H9 (cell line): ENCODE results near the gene SAMMSON. TPM values are rescaled to one million over a fixed set of nuclear protein-coding genes. Genes with fewer than 3 reads are reported as not detected.

Experiments
- DNase-seq: peaks from one replicate; pipeline ENCODE4 v3.0.0-alpha.2; 2017
- H2AFZ ChIP-seq: one replicate; pipeline ENCODE4 v1.6.1; 2013; ENCODE audit warnings: mild to moderate bottlenecking, low read length, control low read depth, moderate library complexity
- H2AK5ac ChIP-seq: 2 replicates; pipeline ENCODE4 v1.6.1; 2013; ENCODE audit warnings: low read length, control low read depth, mixed read lengths; ENCODE audit not compliant: insufficient read length
- H2BK120ac ChIP-seq: one replicate; pipeline ENCODE4 v1.6.1; 2013; ENCODE audit warnings: low read depth, mild to moderate bottlenecking, low read length, control low read depth, inconsistent platforms; ENCODE audit not compliant: poor library complexity, severe bottlenecking
- H2BK12ac ChIP-seq: 2 replicates; pipeline ENCODE4 v1.6.1; 2013; ENCODE audit warnings: low read length, control low read depth, mixed read lengths, low read depth; ENCODE audit not compliant: insufficient read length
- H2BK15ac ChIP-seq: 2 replicates; pipeline ENCODE4 v1.6.1; 2013; ENCODE audit warnings: low read depth, low read length, control low read depth
- H2BK20ac ChIP-seq: one replicate; pipeline ENCODE4 v1.6.1; 2013; ENCODE audit warnings: low read depth, mild to moderate bottlenecking, low read length, control low read depth, inconsistent platforms; ENCODE audit not compliant: poor library complexity, severe bottlenecking
- H2BK5ac ChIP-seq: 2 replicates; pipeline ENCODE4 v1.6.1; 2013; ENCODE audit warnings: low read length, control low read depth, mixed read lengths; ENCODE audit not compliant: insufficient read length
- H3K14ac ChIP-seq: 2 replicates; pipeline ENCODE4 v1.6.1; 2013; ENCODE audit warnings: low read length, control low read depth; ENCODE audit not compliant: insufficient read depth
- H3K18ac ChIP-seq: 2 replicates; pipeline ENCODE4 v1.6.1; 2013; ENCODE audit warnings: low read depth, mild to moderate bottlenecking, mixed read lengths, low read length, control low read depth; ENCODE audit not compliant: insufficient read length
- H3K23ac ChIP-seq: 2 replicates; pipeline ENCODE4 v1.6.1; 2013; ENCODE audit warnings: low read length, control low read depth, mixed read lengths, low read depth; ENCODE audit not compliant: insufficient read length
- H3K23me2 ChIP-seq: 2 replicates; pipeline ENCODE4 v1.6.1; 2013; ENCODE audit warnings: low read depth, mild to moderate bottlenecking, mixed read lengths, low read length, control low read depth; ENCODE audit not compliant: insufficient read length, poor library complexity, severe bottlenecking
- H3K27ac ChIP-seq: 2 replicates; pipeline ENCODE4 v1.5.1; 2013; ENCODE audit warnings: low read length, control low read depth, mixed read lengths, low read depth; ENCODE audit not compliant: insufficient read length
- H3K27me3 ChIP-seq: 2 replicates; pipeline ENCODE4 v1.6.1; 2013; ENCODE audit warnings: low read length, control low read depth, inconsistent platforms; ENCODE audit not compliant: insufficient read depth
- H3K4ac ChIP-seq: 2 replicates; pipeline ENCODE4 v1.6.1; 2013; ENCODE audit warnings: low read depth, mild to moderate bottlenecking, control low read depth, inconsistent platforms, low read length, moderate library complexity
- H3K4me1 ChIP-seq: 2 replicates; pipeline ENCODE4 v1.6.1; 2013; ENCODE audit warnings: low read length, control low read depth, inconsistent platforms; ENCODE audit not compliant: insufficient read depth
- H3K4me2 ChIP-seq: 2 replicates; pipeline ENCODE4 v1.6.1; 2013; ENCODE audit warnings: low read length, control low read depth, mixed read lengths; ENCODE audit not compliant: insufficient read length, insufficient read depth
- H3K56ac ChIP-seq: 2 replicates; pipeline ENCODE4 v1.6.1; 2013; ENCODE audit warnings: low read depth, mild to moderate bottlenecking, mixed read lengths, low read length, control low read depth; ENCODE audit not compliant: insufficient read length
- H3K79me1 ChIP-seq: 2 replicates; pipeline ENCODE4 v1.6.1; 2013; ENCODE audit warnings: low read depth, mild to moderate bottlenecking, moderate library complexity, low read length, control low read depth, inconsistent platforms; ENCODE audit not compliant: insufficient read depth, poor library complexity, severe bottlenecking
- H3K79me2 ChIP-seq: 2 replicates; pipeline ENCODE4 v1.6.1; 2013; ENCODE audit warnings: low read length, control low read depth, inconsistent platforms; ENCODE audit not compliant: insufficient read depth
- H3K9ac ChIP-seq: 2 replicates; pipeline ENCODE4 v1.6.1; 2013; ENCODE audit warnings: low read length, control low read depth, mixed read lengths; ENCODE audit not compliant: insufficient read length; ENCODE audit errors: extremely low read depth
- H3K9me3 ChIP-seq: one replicate; pipeline ENCODE4 v1.6.1; 2013; ENCODE audit warnings: low read depth, low read length, inconsistent platforms; ENCODE audit not compliant: control insufficient read depth
- H3T11ph ChIP-seq: one replicate; pipeline ENCODE4 v1.6.1; 2013; ENCODE audit warnings: mild to moderate bottlenecking, low read length, control low read depth, inconsistent platforms
- H4K20me1 ChIP-seq: one replicate; pipeline ENCODE4 v1.6.1; 2013; ENCODE audit not compliant: control insufficient read depth, insufficient read length, insufficient read depth
- H4K5ac ChIP-seq: 2 replicates; pipeline ENCODE4 v1.6.1; 2013; ENCODE audit warnings: low read depth, mild to moderate bottlenecking, mixed read lengths, low read length, control low read depth; ENCODE audit not compliant: insufficient read length
- H4K8ac ChIP-seq: replicated peaks from 2 replicates; pipeline ENCODE4 v1.6.1; 2013; ENCODE audit warnings: low read length, control low read depth, mixed read lengths, low read depth; ENCODE audit not compliant: insufficient read length
- H4K91ac ChIP-seq: 2 replicates; pipeline ENCODE4 v1.6.1; 2013; ENCODE audit warnings: low read depth, mild to moderate bottlenecking, moderate library complexity, mixed read lengths, low read length, control low read depth; ENCODE audit not compliant: insufficient read length
- H3K27ac Mint-ChIP-seq, 3 experiments: 2 replicates in 2 of 3; 3 replicates in 1 of 3; pipeline ENCODE4 v1.8.0; 2020 to 2021; ENCODE audit warnings: mixed read lengths in 3 of 3, mild to moderate bottlenecking in 1 of 3, moderate library complexity in 1 of 3
- H3K27me3 Mint-ChIP-seq: 2 replicates; pipeline ENCODE4 v1.8.0; 2021; ENCODE audit warnings: low read depth, mild to moderate bottlenecking, moderate library complexity, mixed read lengths
- H3K36me3 Mint-ChIP-seq, 3 experiments: 2 replicates in 2 of 3; 3 replicates in 1 of 3; pipeline ENCODE4 v1.8.0; 2020 to 2021; ENCODE audit warnings: low read depth in 3 of 3, mixed read lengths in 3 of 3; ENCODE audit not compliant: insufficient read depth in 1 of 3
- H3K4me1 Mint-ChIP-seq, 2 experiments: 2 replicates each; pipeline ENCODE4 v1.8.0; 2020; ENCODE audit warnings: mixed read lengths in 2 of 2
- H3K4me3 Mint-ChIP-seq, 2 experiments: 2 replicates in 1 of 2; 3 replicates in 1 of 2; pipeline ENCODE4 v1.8.0; 2020 to 2021; ENCODE audit warnings: mild to moderate bottlenecking in 2 of 2, mixed read lengths in 2 of 2, moderate library complexity in 1 of 2
- H3K9me3 Mint-ChIP-seq, 2 experiments: 2 replicates in 1 of 2; 3 replicates in 1 of 2; pipeline ENCODE4 v1.8.0; 2020; ENCODE audit warnings: mild to moderate bottlenecking in 2 of 2, mixed read lengths in 2 of 2, moderate library complexity in 1 of 2
- CTCF ChIP-seq: fragments of 200-600 bp; sonication (generic); conservative IDR thresholded peaks from 3 replicates; pipeline ENCODE4 v1.8.0; 2021; ENCODE audit warnings: antibody characterized with exemption, mild to moderate bottlenecking
- WGBS: extraction: QIAGEN DNeasy Blood & Tissue Kit; methylation state at CpG from one replicate; pipeline ENCODE4 v1.1.7; 2013; ENCODE audit warnings: missing lambda C conversion rate, low lambda C conversion rate, mixed read lengths; ENCODE audit not compliant: insufficient read length; ENCODE audit errors: extremely low coverage; 5-methylcytosine and 5-hydroxymethylcytosine counted together
- total RNA-seq: library from RNA; stranded (reverse); gene quantifications from 2 replicates; pipeline ENCODE4 v1.2.1, GENCODE V29; 2021

SAMMSON gene
- total RNA-seq, 1 experiment from 2014 or later = not detected

- no peak for DNase-seq
- H3K14ac ChIP-seq = no peak overlapping the region
- H2BK15ac ChIP-seq = no peak overlapping the region
- H3K18ac ChIP-seq = no peak overlapping the region
- no peaks in the 10 kb centered on the region for H3K79me1 ChIP-seq
- Mint-ChIP-seq H3K27ac (no peak overlapping the region), H3K4me3 (no peak overlapping the region), H3K9me3 (no peaks in the 10 kb centered on the region), H3K36me3 (no peaks in the 10 kb centered on the region), H3K4me1 (peaks cover 2 to 3% of the 10 kb centered on the region in 2 experiments; a peak in 3 of 4 replicates), H3K27me3 (no peaks in the 10 kb centered on the region)
- no peak overlapping the region for H2BK120ac ChIP-seq
- H3K56ac ChIP-seq = no peak overlapping the region
- no peaks in the 10 kb centered on the region for H3K4me1 ChIP-seq
- H4K91ac ChIP-seq = no peak overlapping the region
- H3K9me3 ChIP-seq = no peaks in the 10 kb centered on the region
- no peaks in the 10 kb centered on the region for H4K20me1 ChIP-seq
- no peak overlapping the region for H3K4me2 ChIP-seq
- no peaks in the 10 kb centered on the region for H3K27me3 ChIP-seq
- H2BK20ac ChIP-seq = no peak overlapping the region
- no CpG with 5 or more reads among the region's 2 CpGs for WGBS
- H3K4ac ChIP-seq = no peak overlapping the region
- H2AK5ac ChIP-seq = no peak overlapping the region
- no peaks in the 10 kb centered on the region for H3K23me2 ChIP-seq
- H2BK12ac ChIP-seq = no peak overlapping the region
- H3K79me2 ChIP-seq = no peaks in the 10 kb centered on the region
- H4K5ac ChIP-seq = no peak overlapping the region
- no peak overlapping the region for H3K9ac ChIP-seq
- no peak overlapping the region for H3K27ac ChIP-seq
- no peak for TF ChIP-seq CTCF
- H2AFZ ChIP-seq = no peak overlapping the region
- H3T11ph ChIP-seq = no peak overlapping the region
- no peak overlapping the region for H2BK5ac ChIP-seq
- H4K8ac ChIP-seq = no peak overlapping the region
- no peak overlapping the region for H3K23ac ChIP-seq
Measured at GRCh38 chr3:70110066-70110465, 110.5 kb downstream of the SAMMSON start.
